Measurements from ENCODE around the gene CHD1L.

- TF ChIP-seq POLR2AphosphoS5 (IDR thresholded peaks at IDR 0.05; ENCODE audit: low read depth, low read length): no peak
- TF ChIP-seq TAF1 (IDR thresholded peaks at IDR 0.05; ENCODE audit: borderline replicate concordance, insufficient read depth, low read length): no peak
- TF ChIP-seq SIN3A (IDR thresholded peaks at IDR 0.05; ENCODE audit: borderline replicate concordance, insufficient read depth, low read length): no peak
- TF ChIP-seq FOXP2 (optimal IDR thresholded peaks at IDR 0.05; ENCODE audit: borderline replicate concordance, extremely low read depth, extremely low read length, insufficient read depth): no peak
Measured at GRCh38 chr1:147338571-147338970, 96.1 kb downstream of the CHD1L start.
